Smooth muscle cell (in vitro differentiated cells): ENCODE results near the gene CARD9. TPM values are rescaled to one million over a fixed set of nuclear protein-coding genes. Genes with fewer than 3 reads are reported as not detected.
A peak's percentile ranks its signal among the peaks of the same experiment; 100 is the strongest.

Experiments
- DNase-seq: peaks from one replicate; lab custom pipeline; 2025; ENCODE audit not compliant: unreplicated experiment; lab: John Stamatoyannopoulos, UW
- H2AFZ ChIP-seq: fragments of 200-600 bp; sonication (generic); 2 replicates; pipeline ENCODE4 v1.6.0; 2016; ENCODE audit warnings: antibody characterized with exemption, low read depth, mild to moderate bottlenecking
- H3F3A ChIP-seq: fragments of 200-600 bp; sonication (generic); 2 replicates; pipeline ENCODE4 v1.6.0; 2017; ENCODE audit warnings: antibody characterized with exemption, low read depth
- H3K27ac ChIP-seq: fragments of 200-600 bp; sonication (generic); 2 replicates; pipeline ENCODE4 v1.5.1; 2016; ENCODE audit warnings: low read depth, mild to moderate bottlenecking
- H3K27me3 ChIP-seq: fragments of 200-600 bp; sonication (generic); 2 replicates; pipeline ENCODE4 v1.6.1; 2016; ENCODE audit warnings: low read depth, mild to moderate bottlenecking
- H3K36me3 ChIP-seq: fragments of 200-600 bp; sonication (generic); 2 replicates; pipeline ENCODE4 v1.5.1; 2016; ENCODE audit warnings: low read depth
- H3K4me1 ChIP-seq: fragments of 200-600 bp; sonication (generic); 2 replicates; pipeline ENCODE4 v1.5.1; 2016; ENCODE audit warnings: low read depth
- H3K4me2 ChIP-seq: fragments of 200-600 bp; sonication (generic); 2 replicates; pipeline ENCODE4 v1.6.0; 2016; ENCODE audit warnings: mild to moderate bottlenecking
- H3K4me3 ChIP-seq: fragments of 200-600 bp; sonication (generic); 2 replicates; pipeline ENCODE4 v1.5.1; 2016; ENCODE audit warnings: mild to moderate bottlenecking
- H3K79me2 ChIP-seq: fragments of 200-600 bp; sonication (generic); 2 replicates; pipeline ENCODE4 v1.6.0; 2016; ENCODE audit warnings: low read depth, mild to moderate bottlenecking
- H3K9ac ChIP-seq: fragments of 200-600 bp; sonication (generic); 2 replicates; pipeline ENCODE4 v1.6.0; 2016; ENCODE audit warnings: low read depth
- H3K9me3 ChIP-seq: fragments of 200-600 bp; sonication (generic); replicated peaks from 2 replicates; pipeline ENCODE4 v1.5.1; 2016; ENCODE audit warnings: low read depth
- H4K20me1 ChIP-seq: fragments of 200-600 bp; sonication (generic); 2 replicates; pipeline ENCODE4 v1.6.0; 2016; ENCODE audit warnings: low read depth
- CTCF ChIP-seq: fragments of 200-600 bp; sonication (generic); IDR thresholded peaks from 2 replicates; pipeline ENCODE4 v1.5.1; 2017; ENCODE audit warnings: borderline replicate concordance, mild to moderate bottlenecking, antibody characterized with exemption; ENCODE audit not compliant: insufficient read depth, poor library complexity, severe bottlenecking
- WGBS: methylation state at CpG from one replicate; pipeline ENCODE4 v1.1.7; 2016; ENCODE audit warnings: low lambda C conversion rate; 5-methylcytosine and 5-hydroxymethylcytosine counted together
- polyA plus RNA-seq: library from polyadenylated mRNA; unstranded; fragments of >200 nt; fragmentation: Nextera tagmentation; extraction: Ambion mirVana; gene quantifications from 2 replicates; pipeline ENCODE4 v1.2.1, GENCODE V29; 2016
- total RNA-seq: library from RNA; depleted of rRNA; stranded (reverse); fragments of >200 nt; gene quantifications from 2 replicates; pipeline ENCODE4 v1.2.3, GENCODE V29; 2014

The CARD9 gene
- total and polyA plus RNA-seq, 2 experiments from 2014 or later, result 1.2 to 1.9 TPM

- Histone ChIP-seq H3F3A (no peaks in the 10 kb centered on the region), H3K9ac (no peak overlapping the region), H3K36me3 (no peaks in the 10 kb centered on the region), H3K4me3 (no peak overlapping the region), H3K4me1 (no peaks in the 10 kb centered on the region), H3K27ac (no peak overlapping the region), H3K4me2 (peak overlapping the region; percentile 76), H3K9me3 (no peaks in the 10 kb centered on the region), H3K79me2 (no peaks in the 10 kb centered on the region), H3K27me3 (no peaks in the 10 kb centered on the region), H2AFZ (no peak overlapping the region), H4K20me1 (peaks cover 7% of the 10 kb centered on the region)
- 88% methylated on average over 6 of the region's 6 CpGs for WGBS
- no peak for TF ChIP-seq CTCF
- no peak for DNase-seq
Measured at GRCh38 chr9:136362450-136362784, 11.1 kb downstream of the CARD9 start.

DNA sequence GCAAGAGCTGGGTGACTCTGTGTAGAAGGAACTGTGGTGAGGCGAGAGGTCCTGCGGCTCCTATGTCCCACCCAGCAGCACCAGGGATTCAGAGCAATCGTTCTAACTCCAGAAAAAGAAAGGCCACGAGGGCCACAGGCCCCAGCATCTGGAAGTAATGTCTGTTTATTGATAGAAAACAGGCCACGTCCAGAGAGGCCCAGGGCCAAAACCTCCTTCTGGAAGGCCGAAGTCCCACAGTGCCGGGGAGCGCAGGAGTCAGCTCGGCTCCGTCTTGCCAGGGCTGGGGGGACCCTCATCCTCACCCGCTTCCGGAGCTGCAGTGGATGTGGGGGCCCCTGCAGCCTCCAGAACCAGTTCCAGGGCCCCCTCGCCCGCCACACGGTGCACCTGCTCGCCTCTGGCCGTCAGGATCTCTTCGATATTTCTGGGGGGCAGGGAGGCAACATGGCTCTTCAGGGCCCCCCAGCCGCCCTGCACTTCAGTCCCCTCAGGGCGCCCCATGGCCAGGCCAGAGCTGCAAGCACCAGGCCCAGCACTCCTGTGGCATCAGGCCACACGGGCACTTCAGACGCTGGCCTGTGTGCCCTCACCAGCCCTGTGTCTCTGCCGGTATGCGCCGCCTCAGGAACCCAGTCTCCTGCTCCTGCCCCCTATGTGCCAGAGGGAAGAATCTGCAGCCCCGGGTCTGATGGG is 11.6 kb downstream of the CARD9 start:
- TF ChIP-seq CTCF, result no peak
- H2AFZ ChIP-seq, result no peak overlapping the region
- H3K27ac ChIP-seq, result no peak overlapping the region
- 84% methylated on average over 26 of the region's 26 CpGs for WGBS
- H3K9ac ChIP-seq, result no peak overlapping the region
- H4K20me1 ChIP-seq, result peaks cover 7% of the 10 kb centered on the region
- no peaks in the 10 kb centered on the region for H3K36me3 ChIP-seq
- no peak overlapping the region for H3K4me2 ChIP-seq
- H3K4me3 ChIP-seq, result no peak overlapping the region
- H3K4me1 ChIP-seq, result no peaks in the 10 kb centered on the region
- DNase-seq, result no peak
- H3K9me3 ChIP-seq, result no peaks in the 10 kb centered on the region
- H3K27me3 ChIP-seq, result no peaks in the 10 kb centered on the region
- no peaks in the 10 kb centered on the region for H3F3A ChIP-seq
- H3K79me2 ChIP-seq, result no peaks in the 10 kb centered on the region

DNA sequence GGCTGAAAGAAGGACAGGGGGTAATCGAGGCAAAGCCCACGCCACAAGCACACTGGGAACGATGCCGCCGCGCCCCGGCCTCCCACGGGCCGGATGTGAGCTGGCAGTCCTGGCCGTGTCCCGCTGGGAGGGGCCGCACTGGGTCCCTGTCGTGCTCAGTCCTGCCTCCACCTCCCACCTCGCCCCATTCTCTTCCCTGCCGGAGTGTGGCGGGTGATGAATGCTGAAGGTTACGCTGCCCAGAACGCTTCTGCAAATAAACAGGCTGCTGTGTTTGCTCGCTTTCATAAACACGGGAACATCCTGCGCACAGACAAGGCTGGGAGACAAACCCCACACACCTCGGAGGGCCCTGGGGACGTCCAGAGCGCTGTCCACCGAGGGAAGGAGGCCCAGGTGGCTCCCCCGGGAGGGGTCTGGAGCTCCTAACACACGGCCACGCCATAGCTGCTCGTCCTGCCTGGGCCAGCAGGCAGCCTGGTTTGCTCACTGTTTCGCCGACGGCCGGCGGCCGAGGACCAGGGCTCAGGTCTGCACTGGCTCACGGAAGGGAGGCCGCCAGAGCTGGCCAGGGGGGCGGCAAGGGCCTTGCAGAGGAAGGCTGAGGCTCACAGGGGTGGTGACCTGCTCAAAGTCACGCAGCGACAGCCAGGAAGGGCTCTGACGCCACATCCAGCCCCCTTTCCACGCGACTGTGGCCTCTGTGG is 12.3 kb downstream of the CARD9 start:
- no peak overlapping the region for H3K9ac ChIP-seq
- no peaks in the 10 kb centered on the region for H3F3A ChIP-seq
- WGBS, result 73% methylated on average over 43 of the region's 43 CpGs
- H3K27me3 ChIP-seq, result no peaks in the 10 kb centered on the region
- H3K36me3 ChIP-seq, result no peaks in the 10 kb centered on the region
- H3K4me3 ChIP-seq, result no peak overlapping the region
- H3K4me2 ChIP-seq, result no peak overlapping the region
- no peaks in the 10 kb centered on the region for H3K79me2 ChIP-seq
- no peak overlapping the region for H2AFZ ChIP-seq
- H4K20me1 ChIP-seq, result peaks cover 7% of the 10 kb centered on the region
- peak overlapping the region; percentile 42 for H3K27ac ChIP-seq
- H3K9me3 ChIP-seq, result no peaks in the 10 kb centered on the region
- DNase-seq, result no peak
- no peaks in the 10 kb centered on the region for H3K4me1 ChIP-seq
- no peak for TF ChIP-seq CTCF
